GM12878 (cell line): ENCODE data around the gene ASCC1.

Source experiments
- CTCF ChIP-seq, 3 experiments: IDR thresholded peaks in 2 of 3; conservative IDR thresholded peaks in 1 of 3; 2 replicates each; pipeline ENCODE4 v1.5.1; 2011; ENCODE audit warnings: low read depth in 3 of 3, low read length in 3 of 3, mild to moderate bottlenecking in 3 of 3, control low read depth in 2 of 3, moderate library complexity in 2 of 3, inconsistent platforms in 1 of 3, mixed read lengths in 1 of 3; ENCODE audit not compliant: control insufficient read depth in 2 of 3, insufficient read depth in 1 of 3; ENCODE audit errors: extremely low read depth in 1 of 3
- EGR1 ChIP-seq, 2 experiments: IDR thresholded peaks; 1 replicate in 1 of 2; 2 replicates in 1 of 2; pipeline ENCODE4 v1.6.1; 2011 to 2012; ENCODE audit warnings: low read depth in 2 of 2, low read length in 2 of 2, borderline replicate concordance in 1 of 2, mild to moderate bottlenecking in 1 of 2, moderate library complexity in 1 of 2
- EZH2 ChIP-seq: IDR thresholded peaks from 2 replicates; pipeline ENCODE4 v1.6.1; 2012; ENCODE audit warnings: low read depth, mild to moderate bottlenecking, control low read depth, inconsistent platforms, low read length, borderline replicate concordance; ENCODE audit not compliant: control insufficient read depth
- FOS ChIP-seq: IDR thresholded peaks from 3 replicates; pipeline ENCODE4 v1.6.1; 2011; ENCODE audit warnings: borderline replicate concordance; ENCODE audit not compliant: insufficient read length; ENCODE audit errors: extremely low read depth
- FOXK2 ChIP-seq: fragments of 450-650 bp; IDR thresholded peaks from 2 replicates; pipeline ENCODE4 v1.6.1; 2017; ENCODE audit warnings: mild to moderate bottlenecking, moderate library complexity
- HDAC6 ChIP-seq: fragments of 200-600 bp; sonication (generic); IDR thresholded peaks from one replicate; pipeline ENCODE4 v1.8.0; 2017; ENCODE audit warnings: antibody characterized with exemption; ENCODE audit not compliant: unreplicated experiment
- KDM1A ChIP-seq: fragments of 200-600 bp; sonication (generic); IDR thresholded peaks from 2 replicates; pipeline ENCODE4 v1.6.1; 2016; ENCODE audit warnings: borderline replicate concordance
- POLR2A ChIP-seq: IDR thresholded peaks from 2 replicates; pipeline ENCODE4 v1.6.1; 2011; ENCODE audit warnings: low read depth, mild to moderate bottlenecking, low read length
- RAD21 ChIP-seq: IDR thresholded peaks from 2 replicates; pipeline ENCODE4 v1.6.1; 2011; ENCODE audit warnings: mild to moderate bottlenecking, low read depth, low read length, moderate library complexity; ENCODE audit not compliant: insufficient read depth
- SP1 ChIP-seq: IDR thresholded peaks from one replicate; pipeline ENCODE4 v1.6.1; 2011; ENCODE audit warnings: low read depth, low read length
- SREBF1 ChIP-seq: IDR thresholded peaks from 2 replicates; pipeline ENCODE4 v1.6.1; 2012; ENCODE audit warnings: mild to moderate bottlenecking, low read length

- no peak for TF ChIP-seq HDAC6
- TF ChIP-seq RAD21, result no peak
- no peak for TF ChIP-seq EZH2
- TF ChIP-seq KDM1A, result no peak
- no peak for TF ChIP-seq SP1
- no peak for TF ChIP-seq EGR1 (IDR thresholded peaks at IDR 0.05; ENCODE audit: borderline replicate concordance in 1 of 2, low read depth in 2 of 2, low read length in 2 of 2)
- TF ChIP-seq SREBF1, result no peak
- TF ChIP-seq POLR2A, result no peak
- no peak for TF ChIP-seq FOXK2
- no peak for TF ChIP-seq FOS
- no peak for TF ChIP-seq CTCF (IDR thresholded peaks at IDR 0.05 in 2 of 3, conservative IDR thresholded peaks at IDR 0.05 in 1 of 3; ENCODE audit: control insufficient read depth in 2 of 3, extremely low read depth in 1 of 3, insufficient read depth in 1 of 3, low read depth in 3 of 3, low read length in 3 of 3)
These were observed 123.7 kb downstream of the ASCC1 start for GRCh38 chr10:72092171-72092924.
